Spleen (tissue), 7 donors: ENCODE data around the gene PHLDB1.
"Not testable (repeated sequence)": the region's sequence is repeated elsewhere in the genome, so short reads cannot be mapped to it uniquely, and the experiment has no call there.

Source experiments
- POLR2A ChIP-seq, 3 donors: fragments of 450-650 bp; IDR thresholded peaks; one replicate each; pipeline ENCODE4 v1.5.1; 2017; ENCODE audit warnings: antibody characterized with exemption in 3 of 3, mild to moderate bottlenecking in 1 of 3
- TF ChIP-seq, protein P1 (sequence below), 11 experiments: fragments of 200-600 bp in 7 of 11; fragments of 450-650 bp in 4 of 11; sonication (generic) in 4 of 11; IDR thresholded peaks in 8 of 11; conservative IDR thresholded peaks in 3 of 11; 1 replicate in 7 of 11; 2 replicates in 4 of 11; pipeline versions ENCODE4 v1.4.0 to v1.8.0; 2016 to 2021; ENCODE audit warnings: antibody characterized with exemption in 11 of 11, inconsistent platforms in 4 of 11, mild to moderate bottlenecking in 1 of 11
- donor health status: DM: no; HTN: no; CAD: no; lungs with moderate emphysema.
- donor health status: DM: no; HTN: no; CAD: no.
- donor health status: DM: no; HTN: no; CAD: no.

DNA sequence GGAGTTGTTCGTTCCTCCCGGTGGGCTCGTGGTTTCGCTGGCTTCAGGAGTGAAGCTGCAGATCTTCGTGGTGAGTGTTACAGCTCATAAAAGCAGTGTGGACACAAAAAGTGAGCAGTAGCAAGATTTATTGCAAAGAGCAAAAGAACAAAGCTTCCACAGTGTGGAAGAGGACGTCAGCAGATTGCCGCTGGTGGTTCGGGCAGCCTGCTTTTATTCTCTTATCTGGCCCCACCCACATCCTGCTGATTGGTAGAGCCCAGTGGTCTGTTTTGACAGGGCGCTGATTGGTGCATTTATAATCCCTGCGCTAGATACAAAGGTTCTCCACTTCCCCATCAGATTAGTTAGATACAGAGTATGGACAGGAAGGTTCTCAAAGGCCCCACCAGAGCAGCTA lies 80.9 kb downstream of the PHLDB1 start:
- TF ChIP-seq, protein P1, sequence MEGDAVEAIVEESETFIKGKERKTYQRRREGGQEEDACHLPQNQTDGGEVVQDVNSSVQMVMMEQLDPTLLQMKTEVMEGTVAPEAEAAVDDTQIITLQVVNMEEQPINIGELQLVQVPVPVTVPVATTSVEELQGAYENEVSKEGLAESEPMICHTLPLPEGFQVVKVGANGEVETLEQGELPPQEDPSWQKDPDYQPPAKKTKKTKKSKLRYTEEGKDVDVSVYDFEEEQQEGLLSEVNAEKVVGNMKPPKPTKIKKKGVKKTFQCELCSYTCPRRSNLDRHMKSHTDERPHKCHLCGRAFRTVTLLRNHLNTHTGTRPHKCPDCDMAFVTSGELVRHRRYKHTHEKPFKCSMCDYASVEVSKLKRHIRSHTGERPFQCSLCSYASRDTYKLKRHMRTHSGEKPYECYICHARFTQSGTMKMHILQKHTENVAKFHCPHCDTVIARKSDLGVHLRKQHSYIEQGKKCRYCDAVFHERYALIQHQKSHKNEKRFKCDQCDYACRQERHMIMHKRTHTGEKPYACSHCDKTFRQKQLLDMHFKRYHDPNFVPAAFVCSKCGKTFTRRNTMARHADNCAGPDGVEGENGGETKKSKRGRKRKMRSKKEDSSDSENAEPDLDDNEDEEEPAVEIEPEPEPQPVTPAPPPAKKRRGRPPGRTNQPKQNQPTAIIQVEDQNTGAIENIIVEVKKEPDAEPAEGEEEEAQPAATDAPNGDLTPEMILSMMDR (IDR thresholded peaks at IDR 0.05 in 8 of 11, conservative IDR thresholded peaks at IDR 0.05 in 3 of 11): not testable (repeated sequence)
- TF ChIP-seq POLR2A (IDR thresholded peaks at IDR 0.05): not testable (repeated sequence)
